MCF 10A (cell line): Measurements from ENCODE around the gene GABRD. TPM values are rescaled to one million over a fixed set of nuclear protein-coding genes. Genes with fewer than 3 reads are reported as not detected.

Experiments used
- BruUV-seq: library from RNA; stranded (reverse); fragments of 400-500 nt; replicated peaks from 2 replicates; lab custom pipeline; 2021; lab: Mats Ljungman, UMichigan
- CTCF ChIA-PET: fragments of 300-600 bp; sonication (Branson Sonifier 250); formaldehyde crosslinking; extraction: SDS; loops from one replicate; lab custom pipeline; 2021; ENCODE audit warnings: antibody characterized with exemption, inconsistent platforms; lab: Yijun Ruan, JAX
- POLR2A ChIA-PET: fragments of 300-600, 350-650 bp; sonication (Branson Sonifier 250); formaldehyde crosslinking; extraction: SDS; loops from one replicate; lab custom pipeline; 2020; ENCODE audit warnings: antibody characterized with exemption, inconsistent platforms; lab: Yijun Ruan, JAX
- DNase-seq: peaks from one replicate; pipeline ENCODE4 v3.0.0-alpha.2; 2018; ENCODE audit not compliant: unreplicated experiment
- H3K27ac Mint-ChIP-seq: one replicate; pipeline ENCODE4 v1.8.0; 2022; ENCODE audit warnings: mild to moderate bottlenecking, low read depth, mixed read lengths; ENCODE audit not compliant: unreplicated experiment
- H3K27me3 Mint-ChIP-seq: one replicate; pipeline ENCODE4 v1.8.0; 2022; ENCODE audit warnings: mixed read lengths; ENCODE audit not compliant: insufficient read depth, unreplicated experiment
- H3K36me3 Mint-ChIP-seq: one replicate; pipeline ENCODE4 v1.8.0; 2022; ENCODE audit warnings: mild to moderate bottlenecking, moderate library complexity, mixed read lengths; ENCODE audit not compliant: insufficient read depth, unreplicated experiment
- H3K4me1 Mint-ChIP-seq: one replicate; pipeline ENCODE4 v1.8.0; 2022; ENCODE audit warnings: mixed read lengths; ENCODE audit not compliant: insufficient read depth, unreplicated experiment
- H3K4me3 Mint-ChIP-seq: one replicate; pipeline ENCODE4 v1.8.0; 2022; ENCODE audit warnings: mild to moderate bottlenecking, moderate library complexity, mixed read lengths; ENCODE audit not compliant: unreplicated experiment
- H3K9me3 Mint-ChIP-seq: one replicate; pipeline ENCODE4 v1.8.0; 2022; ENCODE audit warnings: mixed read lengths; ENCODE audit not compliant: unreplicated experiment
- intact Hi-C: fragments of 100-400 bp; cut with micrococcal nuclease; formaldehyde crosslinking; loops from 2 replicates; pipeline ENCODE4 v1.14.1; 2022
- total RNA-seq: library from RNA; stranded (reverse); gene quantifications from 2 replicates; pipeline ENCODE4 v1.2.3, GENCODE V29; 2022
- TF ChIP-seq, protein P1 (sequence below): fragments of 200-600 bp; IDR thresholded peaks from one replicate; pipeline ENCODE4 v1.8.0; 2022; ENCODE audit warnings: antibody characterized with exemption, mild to moderate bottlenecking; ENCODE audit not compliant: unreplicated experiment

GABRD gene
- total RNA-seq, 1 experiment from 2014 or later = not detected

DNA sequence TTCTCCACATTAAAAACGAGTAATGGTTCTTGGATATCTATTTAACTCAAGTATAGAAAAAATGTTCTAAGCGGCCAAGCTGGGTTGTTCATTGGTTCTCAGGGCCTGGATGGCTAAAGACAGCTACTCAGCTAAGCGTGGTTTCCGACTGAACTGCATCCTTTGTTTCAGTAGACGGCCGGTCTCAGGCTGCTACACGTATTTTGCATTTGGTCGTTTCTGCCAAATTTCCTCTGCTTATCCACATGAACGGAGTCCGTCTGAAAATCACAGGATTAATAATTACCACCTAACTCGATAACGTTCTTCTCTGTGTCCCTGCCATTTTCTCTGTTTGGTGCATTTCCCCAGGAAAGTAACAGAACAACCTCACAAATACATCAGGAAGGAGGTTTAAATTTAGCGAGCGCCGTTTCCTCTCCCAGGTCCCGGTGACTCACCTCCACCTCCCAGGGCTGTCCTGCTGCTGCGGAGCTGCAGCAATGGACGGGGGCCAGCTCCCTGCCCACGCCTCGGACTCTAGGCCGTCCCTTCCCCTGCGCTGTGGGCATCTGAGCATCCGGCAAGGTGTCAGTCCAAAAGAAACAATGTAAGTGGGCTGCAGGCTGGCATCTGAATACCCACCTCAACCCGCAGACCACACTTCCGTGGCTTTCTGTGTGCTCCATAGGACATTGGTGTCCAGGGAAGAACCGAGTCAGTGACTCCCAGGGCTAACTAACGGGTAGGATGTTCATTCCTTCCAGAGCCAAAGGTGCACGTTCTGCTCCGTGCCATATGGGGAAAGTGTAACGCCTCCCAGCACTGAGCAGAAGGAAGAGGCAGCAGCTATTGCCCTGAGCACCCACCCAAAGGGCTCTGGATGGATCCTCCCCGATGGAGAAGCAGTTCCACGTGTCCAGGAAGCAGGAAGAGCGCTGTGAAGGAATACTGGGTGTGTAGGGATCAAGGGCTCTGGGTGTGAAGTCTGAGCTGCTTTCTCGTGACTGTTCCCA is 4.1 kb upstream of the GABRD start:
- peaks cover 33% of the 10 kb centered on the region for H3K27me3 Mint-ChIP-seq
- intact Hi-C loops = no loop called here
- CTCF ChIA-PET = interaction anchor here (0.8 to 1.0 kb wide), 2 partner anchors 32 to 71 kb away, joined by 3 to 5 read pairs; no protein-coding TSS in a partner anchor
- H3K36me3 Mint-ChIP-seq = no peaks in the 10 kb centered on the region
- peak overlapping the region; percentile 15 for H3K4me3 Mint-ChIP-seq
- peak; percentile 72 for DNase-seq
- H3K9me3 Mint-ChIP-seq = no peaks in the 10 kb centered on the region
- BruUV-seq = no TSS peak
- H3K27ac Mint-ChIP-seq = no peak overlapping the region
- TF ChIP-seq, protein P1, sequence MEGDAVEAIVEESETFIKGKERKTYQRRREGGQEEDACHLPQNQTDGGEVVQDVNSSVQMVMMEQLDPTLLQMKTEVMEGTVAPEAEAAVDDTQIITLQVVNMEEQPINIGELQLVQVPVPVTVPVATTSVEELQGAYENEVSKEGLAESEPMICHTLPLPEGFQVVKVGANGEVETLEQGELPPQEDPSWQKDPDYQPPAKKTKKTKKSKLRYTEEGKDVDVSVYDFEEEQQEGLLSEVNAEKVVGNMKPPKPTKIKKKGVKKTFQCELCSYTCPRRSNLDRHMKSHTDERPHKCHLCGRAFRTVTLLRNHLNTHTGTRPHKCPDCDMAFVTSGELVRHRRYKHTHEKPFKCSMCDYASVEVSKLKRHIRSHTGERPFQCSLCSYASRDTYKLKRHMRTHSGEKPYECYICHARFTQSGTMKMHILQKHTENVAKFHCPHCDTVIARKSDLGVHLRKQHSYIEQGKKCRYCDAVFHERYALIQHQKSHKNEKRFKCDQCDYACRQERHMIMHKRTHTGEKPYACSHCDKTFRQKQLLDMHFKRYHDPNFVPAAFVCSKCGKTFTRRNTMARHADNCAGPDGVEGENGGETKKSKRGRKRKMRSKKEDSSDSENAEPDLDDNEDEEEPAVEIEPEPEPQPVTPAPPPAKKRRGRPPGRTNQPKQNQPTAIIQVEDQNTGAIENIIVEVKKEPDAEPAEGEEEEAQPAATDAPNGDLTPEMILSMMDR = no peak
- peaks cover 9% of the 10 kb centered on the region for H3K4me1 Mint-ChIP-seq
- POLR2A ChIA-PET = interaction anchor here (0.7 kb wide), 1 partner anchor 8 kb away, joined by 3 read pairs; no protein-coding TSS in a partner anchor

DNA sequence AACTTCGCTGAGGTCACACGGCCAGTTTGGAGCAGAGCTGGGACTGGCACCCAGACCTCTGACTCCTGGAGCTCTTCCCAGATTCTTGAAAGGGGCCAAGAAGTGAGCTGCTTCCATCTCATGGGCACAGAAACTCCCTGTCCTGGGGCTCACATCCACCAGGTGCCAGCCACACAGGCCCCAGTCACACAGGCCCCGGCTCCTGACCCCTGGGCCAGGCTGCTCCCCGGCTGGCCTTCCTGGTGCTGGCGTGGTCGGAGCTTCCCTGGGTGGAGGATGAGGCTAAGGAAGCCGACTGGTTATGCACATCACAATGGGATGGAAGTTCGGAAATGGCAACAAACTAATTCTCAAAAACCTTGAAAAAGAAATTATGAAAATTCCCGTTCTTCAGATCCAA is 3.0 kb upstream of the GABRD start:
- no peaks in the 10 kb centered on the region for H3K36me3 Mint-ChIP-seq
- H3K4me3 Mint-ChIP-seq = no peak overlapping the region
- H3K4me1 Mint-ChIP-seq = peaks cover 9% of the 10 kb centered on the region
- POLR2A ChIA-PET = no interaction called here
- no TSS peak for BruUV-seq
- no peak overlapping the region for H3K27ac Mint-ChIP-seq
- peaks cover 40% of the 10 kb centered on the region for H3K27me3 Mint-ChIP-seq
- TF ChIP-seq, protein P1 = no peak
- no peaks in the 10 kb centered on the region for H3K9me3 Mint-ChIP-seq
- intact Hi-C loops = no loop called here
- DNase-seq = no peak
- CTCF ChIA-PET = interaction anchor here (0.8 kb wide), 1 partner anchor 31 kb away, joined by 3 read pairs; no protein-coding TSS in a partner anchor

DNA sequence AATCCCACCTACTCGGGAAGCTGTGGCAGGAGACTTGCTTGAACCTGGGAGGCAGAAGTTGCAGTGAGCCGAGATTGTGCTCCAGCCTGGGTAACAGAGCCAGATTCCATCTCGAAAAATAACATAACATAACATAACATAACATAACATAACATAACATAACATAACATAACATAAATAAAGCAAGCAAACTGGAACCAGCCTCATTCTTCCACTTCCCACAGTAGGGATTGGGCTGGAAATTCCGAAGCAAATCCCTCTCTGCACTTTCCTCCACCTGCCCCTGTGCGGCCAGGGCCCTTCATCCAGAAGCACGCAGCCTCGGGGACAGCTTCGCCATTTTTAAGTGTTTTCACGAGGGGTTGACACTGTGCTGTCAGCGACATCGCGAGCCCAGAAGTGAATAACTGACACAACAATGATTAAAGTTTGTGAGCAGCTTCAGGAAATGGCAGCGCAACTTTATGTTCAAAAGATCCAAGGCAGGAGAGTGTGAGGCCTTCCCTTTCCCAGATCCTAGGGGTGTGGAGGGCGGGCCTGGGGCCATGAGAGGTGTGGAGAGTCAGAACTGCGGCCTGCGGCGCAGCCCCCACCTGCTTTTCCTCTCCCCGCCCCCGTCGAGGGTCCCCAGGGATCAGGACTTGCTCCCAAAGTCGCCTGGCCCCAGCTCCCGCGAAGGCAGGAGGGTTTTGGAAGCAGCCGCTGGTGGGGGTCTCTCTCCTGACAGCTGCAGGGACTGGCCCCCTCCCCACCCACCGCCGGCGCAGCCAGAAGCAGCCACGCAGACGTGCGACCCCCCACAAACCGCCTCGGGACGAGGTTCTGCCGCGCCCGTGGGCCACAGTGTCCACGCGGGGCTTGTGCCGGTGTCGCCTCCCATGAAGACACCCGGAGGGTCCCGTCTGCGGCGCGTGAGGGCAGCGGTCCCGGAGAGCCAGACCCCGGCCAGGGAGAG is 651 bp upstream of the GABRD start:
- H3K27ac Mint-ChIP-seq = no peak overlapping the region
- POLR2A ChIA-PET = no interaction called here
- peaks cover 51% of the 10 kb centered on the region for H3K27me3 Mint-ChIP-seq
- CTCF ChIA-PET = interaction anchor here (0.9 kb wide), 1 partner anchor 26 kb away, joined by 3 read pairs; no protein-coding TSS in a partner anchor
- H3K4me1 Mint-ChIP-seq = peaks cover 9% of the 10 kb centered on the region
- TF ChIP-seq, protein P1 = no peak
- H3K9me3 Mint-ChIP-seq = no peaks in the 10 kb centered on the region
- peak overlapping the region; percentile 44 for H3K4me3 Mint-ChIP-seq
- DNase-seq = no peak
- H3K36me3 Mint-ChIP-seq = no peaks in the 10 kb centered on the region
- intact Hi-C loops = no loop called here
- no TSS peak for BruUV-seq
